Islet of Langerhans (tissue), 1 donor: ENCODE data around the gene PTPRJ.
"Not testable (repeated sequence)": the region's sequence is repeated elsewhere in the genome, so short reads cannot be mapped to it uniquely, and the experiment has no call there.

Experiments
- FAIRE-seq: peaks from one replicate; lab custom pipeline; 2011; peaks lifted over from hg19 to GRCh38; lab: Jason Lieb, UNC

Gene PTPRJ

GRCh38 chr11:48122656-48123055, 142.3 kb downstream of the PTPRJ start:
- FAIRE-seq, result no peak

GRCh38 chr11:48123254-48123875, 143.0 kb downstream of the PTPRJ start:
- FAIRE-seq, result no peak

GRCh38 chr11:48123934-48124755, 143.8 kb downstream of the PTPRJ start:
- no peak for FAIRE-seq

- FAIRE-seq, result no peak
Observed at GRCh38 chr11:48124880-48125279, 144.5 kb downstream of the PTPRJ start.

- FAIRE-seq, result no peak
Observed at GRCh38 chr11:48125866-48126265, 145.5 kb downstream of the PTPRJ start.

GRCh38 chr11:48127521-48128183, 147.3 kb downstream of the PTPRJ start:
- no peak for FAIRE-seq

GRCh38 chr11:48129697-48130395, 149.5 kb downstream of the PTPRJ start:
- no peak for FAIRE-seq

- FAIRE-seq, result no peak
Observed at GRCh38 chr11:48134221-48134922, 154.0 kb downstream of the PTPRJ start.

GRCh38 chr11:48138222-48138621, 157.9 kb downstream of the PTPRJ start:
- no peak for FAIRE-seq

GRCh38 chr11:48139896-48140295, 159.5 kb downstream of the PTPRJ start:
- not testable (repeated sequence) for FAIRE-seq

GRCh38 chr11:48141475-48142122, 161.2 kb downstream of the PTPRJ start:
- no peak for FAIRE-seq

GRCh38 chr11:48142889-48143288, 162.5 kb downstream of the PTPRJ start:
- FAIRE-seq, result no peak

- no peak for FAIRE-seq
Observed at GRCh38 chr11:48148749-48149148, 168.4 kb downstream of the PTPRJ start.

- no peak for FAIRE-seq
Observed at GRCh38 chr11:48150213-48150612, 169.9 kb downstream of the PTPRJ start.

- no peak for FAIRE-seq
Observed at GRCh38 chr11:48154151-48154550, 173.8 kb downstream of the PTPRJ start.

- no peak for FAIRE-seq
Observed at GRCh38 chr11:48161951-48162884, 181.9 kb downstream of the PTPRJ start.

- FAIRE-seq, result no peak
Observed at GRCh38 chr11:48162885-48163268, 182.5 kb downstream of the PTPRJ start.

- no peak for FAIRE-seq
Observed at GRCh38 chr11:48163360-48164100, 183.2 kb downstream of the PTPRJ start.

- no peak for FAIRE-seq
Observed at GRCh38 chr11:48164836-48165235, 184.5 kb downstream of the PTPRJ start.

- FAIRE-seq, result no peak
Observed at GRCh38 chr11:48165426-48165825, 185.1 kb downstream of the PTPRJ start.
